Measurements from ENCODE around the gene DDX51. TPM values are rescaled to one million over a fixed set of nuclear protein-coding genes. Genes with fewer than 3 reads are reported as not detected.

DDX51 gene
- total RNA-seq, 6 donors from 2014 or later = 8.7 to 23.5 (median 19.2) TPM

DNA sequence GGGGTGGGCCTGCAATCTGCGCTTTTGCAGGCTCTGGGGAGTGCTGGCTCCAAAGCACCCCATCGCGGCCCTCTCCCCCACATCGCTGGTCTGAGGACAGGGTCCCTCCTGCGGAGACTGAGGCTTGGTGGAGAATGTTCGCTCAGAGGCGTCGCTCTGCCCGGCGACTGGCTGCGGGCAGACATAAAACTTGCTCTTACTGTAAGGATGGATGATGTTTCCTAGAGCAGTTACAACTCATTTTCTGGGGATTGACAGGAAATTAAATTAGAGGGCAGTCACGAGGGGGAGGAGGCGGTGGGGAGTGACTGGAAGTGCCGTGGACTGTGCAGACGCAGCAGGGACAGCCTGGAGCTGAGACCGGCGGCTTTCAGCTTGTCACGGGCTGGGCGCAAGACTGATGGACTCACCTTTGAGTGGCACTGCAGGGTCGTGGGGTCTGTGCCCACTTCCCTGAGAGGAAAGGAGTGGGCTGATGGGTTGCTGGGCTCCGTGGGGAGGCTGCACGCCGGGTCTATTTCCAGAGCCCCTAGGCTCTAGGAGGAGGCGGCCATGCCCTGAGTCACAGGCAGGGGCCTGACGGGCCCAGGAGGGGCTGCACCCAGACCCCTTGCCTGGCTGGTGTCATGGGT, 32.9 kb upstream of the DDX51 start:
- H3K4me1 ChIP-seq = peaks cover 0 to 12% (median 3%) of the 10 kb centered on the region in 4 donors
- ATAC-seq (ENCODE audit: low FRiP score in 2 of 2) (no peak), DNase-seq (peak in 1 of 2 donors; percentile 62)
- no peak overlapping the region for H3K27ac ChIP-seq
- no peaks in the 10 kb centered on the region for H3K27me3 ChIP-seq
- no peak for TF ChIP-seq EP300 (IDR thresholded peaks at IDR 0.05)
- TF ChIP-seq, protein P1, sequence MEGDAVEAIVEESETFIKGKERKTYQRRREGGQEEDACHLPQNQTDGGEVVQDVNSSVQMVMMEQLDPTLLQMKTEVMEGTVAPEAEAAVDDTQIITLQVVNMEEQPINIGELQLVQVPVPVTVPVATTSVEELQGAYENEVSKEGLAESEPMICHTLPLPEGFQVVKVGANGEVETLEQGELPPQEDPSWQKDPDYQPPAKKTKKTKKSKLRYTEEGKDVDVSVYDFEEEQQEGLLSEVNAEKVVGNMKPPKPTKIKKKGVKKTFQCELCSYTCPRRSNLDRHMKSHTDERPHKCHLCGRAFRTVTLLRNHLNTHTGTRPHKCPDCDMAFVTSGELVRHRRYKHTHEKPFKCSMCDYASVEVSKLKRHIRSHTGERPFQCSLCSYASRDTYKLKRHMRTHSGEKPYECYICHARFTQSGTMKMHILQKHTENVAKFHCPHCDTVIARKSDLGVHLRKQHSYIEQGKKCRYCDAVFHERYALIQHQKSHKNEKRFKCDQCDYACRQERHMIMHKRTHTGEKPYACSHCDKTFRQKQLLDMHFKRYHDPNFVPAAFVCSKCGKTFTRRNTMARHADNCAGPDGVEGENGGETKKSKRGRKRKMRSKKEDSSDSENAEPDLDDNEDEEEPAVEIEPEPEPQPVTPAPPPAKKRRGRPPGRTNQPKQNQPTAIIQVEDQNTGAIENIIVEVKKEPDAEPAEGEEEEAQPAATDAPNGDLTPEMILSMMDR (IDR thresholded peaks at IDR 0.05) = no peak
- no peak for TF ChIP-seq POLR2A (IDR thresholded peaks at IDR 0.05)
- no peak for TF ChIP-seq POLR2AphosphoS5 (IDR thresholded peaks at IDR 0.05)
- no peaks in the 10 kb centered on the region for H3K9me3 ChIP-seq
- 81% methylated on average over 22 to 25 of the region's 25 CpGs for WGBS, 2 donors
- H3K4me3 ChIP-seq = no peak overlapping the region
- no peaks in the 10 kb centered on the region for H3K36me3 ChIP-seq

DNA sequence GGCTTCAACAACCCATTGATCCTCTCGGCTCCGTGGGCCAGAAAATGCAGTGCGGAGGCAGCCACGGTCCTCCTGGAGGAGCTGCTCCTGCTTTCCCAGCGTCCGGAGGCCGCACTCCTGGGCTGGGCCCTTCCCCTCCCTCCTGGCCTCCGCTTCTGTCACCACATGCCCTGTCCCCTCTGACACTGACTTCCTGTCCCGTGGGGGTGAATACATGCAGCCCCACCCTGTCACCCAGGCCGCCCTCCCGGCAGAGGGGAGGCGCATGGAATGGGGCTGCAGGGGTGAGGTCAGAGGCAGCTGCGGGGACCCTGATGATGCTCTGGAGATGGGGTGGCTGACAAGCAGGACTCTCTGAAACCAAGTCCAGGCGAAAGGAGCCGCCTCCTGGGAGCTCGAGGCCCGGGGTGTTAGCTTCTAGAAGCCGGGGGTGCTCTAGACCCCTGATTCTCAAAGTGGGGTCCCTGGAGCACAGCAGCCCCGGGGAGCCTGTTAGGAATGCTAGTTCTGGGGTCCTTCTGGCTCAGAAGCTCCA, 32.3 kb upstream of the DDX51 start:
- peaks cover 0 to 12% (median 3%) of the 10 kb centered on the region in 4 donors for H3K4me1 ChIP-seq
- TF ChIP-seq POLR2A (IDR thresholded peaks at IDR 0.05) = no peak
- TF ChIP-seq EP300 (IDR thresholded peaks at IDR 0.05) = no peak
- TF ChIP-seq, protein P1 (IDR thresholded peaks at IDR 0.05) = no peak
- no peaks in the 10 kb centered on the region for H3K36me3 ChIP-seq
- no peaks in the 10 kb centered on the region for H3K27me3 ChIP-seq
- WGBS, 2 donors = 55 to 66% methylated on average over 7 to 19 of the region's 19 CpGs
- no peak overlapping the region for H3K4me3 ChIP-seq
- H3K27ac ChIP-seq = no peak overlapping the region
- ATAC-seq (ENCODE audit: low FRiP score in 2 of 2) (no peak), DNase-seq (peak in 1 of 2 donors; percentile 66)
- H3K9me3 ChIP-seq = no peaks in the 10 kb centered on the region

DNA sequence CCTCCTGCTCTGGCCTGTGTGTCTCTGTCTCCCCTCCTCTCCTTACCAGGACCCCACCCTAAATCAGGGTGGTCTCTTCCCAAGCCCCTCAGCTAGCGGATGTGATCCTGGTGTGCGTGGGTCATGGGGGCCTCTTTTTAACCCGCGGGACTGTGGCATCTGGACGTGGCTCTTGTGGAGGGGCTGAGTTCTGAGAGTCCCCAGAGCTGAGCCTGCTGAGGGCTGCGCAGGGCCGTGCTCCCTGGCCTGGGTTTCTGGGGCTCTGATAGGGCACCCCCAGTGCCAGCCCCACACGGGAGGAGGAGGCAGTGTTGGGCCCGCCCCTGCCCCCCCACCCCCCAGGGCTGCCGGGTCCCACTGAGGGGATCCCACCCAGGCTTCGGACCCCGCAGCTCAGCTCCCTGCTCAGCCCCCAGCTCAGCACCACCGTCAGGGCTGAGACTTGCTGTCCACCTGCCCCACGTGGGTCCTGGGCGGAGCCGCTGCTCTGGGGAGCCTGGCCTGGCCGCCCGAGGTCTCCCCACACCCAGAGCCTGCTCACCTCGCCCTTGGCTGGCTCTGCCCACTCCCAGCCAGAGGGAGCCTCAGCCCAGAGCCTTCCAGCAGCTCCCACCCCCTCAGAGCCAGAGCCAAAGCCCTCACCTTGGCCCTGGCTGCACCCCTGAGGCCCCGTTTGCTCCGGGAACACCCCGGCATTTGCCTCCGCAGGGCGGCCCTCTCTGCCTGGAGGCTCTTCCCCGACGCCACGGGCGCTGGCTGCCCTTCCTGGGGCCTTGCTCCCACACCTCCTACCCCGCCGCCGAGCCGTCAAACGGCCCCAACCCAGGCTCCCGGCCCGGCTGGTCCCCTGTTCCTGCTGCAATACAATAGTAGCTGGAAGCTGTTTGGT, 31.6 kb upstream of the DDX51 start:
- H3K4me1 ChIP-seq = peaks cover 0 to 12% (median 3%) of the 10 kb centered on the region in 4 donors
- ATAC-seq (ENCODE audit: low FRiP score in 2 of 2) (no peak), DNase-seq (peak in 1 of 2 donors; percentile 81)
- WGBS, 2 donors = 67 to 71% methylated on average over 21 to 22 of the region's 35 CpGs
- H3K36me3 ChIP-seq = no peaks in the 10 kb centered on the region
- H3K4me3 ChIP-seq = no peak overlapping the region
- H3K27me3 ChIP-seq = peaks cover 0 to 6% (median 0%) of the 10 kb centered on the region in 4 donors
- H3K9me3 ChIP-seq = no peaks in the 10 kb centered on the region
- no peak overlapping the region for H3K27ac ChIP-seq
- no peak for TF ChIP-seq POLR2A (IDR thresholded peaks at IDR 0.05)
- no peak for TF ChIP-seq EP300 (IDR thresholded peaks at IDR 0.05)
- TF ChIP-seq, protein P1 (IDR thresholded peaks at IDR 0.05) = no peak
- TF ChIP-seq POLR2AphosphoS5 (IDR thresholded peaks at IDR 0.05) = no peak

DNA sequence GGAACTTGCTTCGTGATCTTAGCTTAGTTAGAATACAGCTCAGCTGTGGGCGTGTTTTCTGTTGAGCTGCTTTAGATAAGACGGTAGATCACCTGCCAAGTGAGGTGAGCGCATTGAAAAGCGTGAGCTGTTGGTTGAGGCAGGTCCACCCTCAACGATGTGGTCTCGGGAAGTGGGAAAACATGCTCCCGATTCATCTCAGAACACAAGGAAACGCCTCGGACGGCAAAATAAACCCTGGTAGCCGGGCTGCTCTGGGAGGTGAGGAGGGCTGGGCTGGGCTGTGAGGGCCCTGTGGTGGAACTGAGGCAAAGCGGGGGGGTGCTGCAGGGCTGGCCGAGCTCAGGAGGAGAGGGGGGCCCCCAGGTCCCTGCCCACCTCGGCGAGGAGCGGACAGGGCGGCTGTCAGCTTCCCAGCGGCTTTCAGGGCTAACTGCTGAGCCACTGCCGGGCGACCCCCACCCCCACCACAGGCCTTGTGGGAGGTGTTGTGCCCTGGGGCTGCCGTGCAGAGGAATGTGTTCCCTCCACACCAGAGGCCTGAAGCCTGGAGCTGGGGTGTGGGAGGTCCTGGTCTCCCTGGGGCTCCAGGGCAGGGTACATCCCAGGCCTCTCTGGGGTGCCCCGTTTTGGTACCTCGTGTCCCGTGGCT, 30.8 kb upstream of the DDX51 start:
- Histone ChIP-seq H3K27me3 (peaks cover 0 to 6% (median 0%) of the 10 kb centered on the region in 4 donors), H3K36me3 (no peaks in the 10 kb centered on the region), H3K4me3 (no peak overlapping the region), H3K4me1 (peaks cover 0 to 12% (median 3%) of the 10 kb centered on the region in 4 donors), H3K9me3 (no peaks in the 10 kb centered on the region), H3K27ac (no peak overlapping the region)
- WGBS, 2 donors = 65 to 81% methylated on average over 22 to 25 of the region's 25 CpGs
- DNase-seq = peak in 1 of 2 donors; percentile 76
- ATAC-seq (ENCODE audit: low FRiP score in 2 of 2) = no peak
- TF ChIP-seq EP300 (IDR thresholded peaks at IDR 0.05) = no peak
- no peak for TF ChIP-seq POLR2A (IDR thresholded peaks at IDR 0.05)
- TF ChIP-seq POLR2AphosphoS5 (IDR thresholded peaks at IDR 0.05) = no peak
- TF ChIP-seq, protein P1 (IDR thresholded peaks at IDR 0.05) = no peak

All from upper lobe of left lung (tissue), 6 donors.